GM12878 (cell line): ENCODE results near the gene PRRT1B.

ENCODE experiments used
- PAX8 ChIP-seq: fragments of 450-650 bp; IDR thresholded peaks from 2 replicates; pipeline ENCODE4 v1.6.1; 2017; ENCODE audit warnings: mild to moderate bottlenecking, moderate library complexity
- POLR2A ChIP-seq: IDR thresholded peaks from 2 replicates; pipeline ENCODE4 v1.6.1; 2011; ENCODE audit warnings: low read depth, mild to moderate bottlenecking, low read length
- SPI1 ChIP-seq: IDR thresholded peaks from 2 replicates; pipeline ENCODE4 v1.6.1; 2011; ENCODE audit warnings: low read depth, mild to moderate bottlenecking, low read length, moderate library complexity, borderline replicate concordance; ENCODE audit not compliant: insufficient read depth
- ZNF622 ChIP-seq: fragments of 450-650 bp; IDR thresholded peaks from 2 replicates; pipeline ENCODE4 v1.6.1; 2017; ENCODE audit warnings: mild to moderate bottlenecking, inconsistent platforms
- TF ChIP-seq, protein P1 (sequence below): IDR thresholded peaks from 2 replicates; pipeline ENCODE4 v1.6.1; 2012; ENCODE audit warnings: low read depth, low read length, improper control_type of control experiment

DNA sequence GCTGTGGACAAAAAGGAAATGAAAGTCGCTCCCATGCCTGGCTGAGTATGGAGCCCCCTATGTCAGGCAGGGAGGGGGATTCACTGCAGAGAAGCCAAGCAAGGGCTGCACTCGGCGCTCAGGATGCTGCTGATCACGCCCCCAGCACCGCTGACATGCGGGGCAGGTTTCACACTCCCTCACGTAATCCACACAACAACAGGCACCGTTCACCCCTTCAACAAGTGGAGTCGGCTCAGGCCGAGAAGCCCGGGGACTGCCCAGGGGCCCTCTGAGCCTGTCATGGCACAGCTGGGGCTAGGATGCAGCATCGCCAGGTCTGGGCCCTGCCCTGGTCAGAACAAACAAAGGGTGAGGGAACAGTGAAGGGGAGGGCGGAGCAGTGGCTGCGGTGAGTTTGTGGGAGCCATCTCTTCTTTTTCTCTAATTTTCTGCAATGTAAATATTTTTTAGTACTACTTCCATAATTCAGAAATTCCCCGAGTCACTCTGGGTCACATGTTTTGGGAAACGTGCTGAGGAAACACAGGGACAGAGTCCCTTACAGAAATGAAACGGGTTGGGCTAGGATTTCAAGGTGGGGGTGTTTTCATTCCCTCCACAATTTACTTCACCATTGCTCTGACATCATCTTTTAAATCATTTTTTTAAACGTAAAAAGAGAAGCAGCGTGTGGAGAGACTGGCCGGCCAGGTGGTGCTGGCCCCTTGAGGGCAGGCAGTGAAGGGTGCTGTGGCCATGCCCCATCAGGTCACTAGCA is 49.8 kb downstream of the PRRT1B start:
- TF ChIP-seq ZNF622 (no peak), SPI1 (no peak), POLR2A (no peak), PAX8 (no peak)
- TF ChIP-seq, protein P1, sequence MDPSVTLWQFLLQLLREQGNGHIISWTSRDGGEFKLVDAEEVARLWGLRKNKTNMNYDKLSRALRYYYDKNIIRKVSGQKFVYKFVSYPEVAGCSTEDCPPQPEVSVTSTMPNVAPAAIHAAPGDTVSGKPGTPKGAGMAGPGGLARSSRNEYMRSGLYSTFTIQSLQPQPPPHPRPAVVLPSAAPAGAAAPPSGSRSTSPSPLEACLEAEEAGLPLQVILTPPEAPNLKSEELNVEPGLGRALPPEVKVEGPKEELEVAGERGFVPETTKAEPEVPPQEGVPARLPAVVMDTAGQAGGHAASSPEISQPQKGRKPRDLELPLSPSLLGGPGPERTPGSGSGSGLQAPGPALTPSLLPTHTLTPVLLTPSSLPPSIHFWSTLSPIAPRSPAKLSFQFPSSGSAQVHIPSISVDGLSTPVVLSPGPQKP: no peak
